ENCODE results near the gene EPHA6. TPM values are rescaled to one million over a fixed set of nuclear protein-coding genes. Genes with fewer than 3 reads are reported as not detected.

The EPHA6 gene
- total RNA-seq, 1 donor from 2014 or later = not detected

DNA sequence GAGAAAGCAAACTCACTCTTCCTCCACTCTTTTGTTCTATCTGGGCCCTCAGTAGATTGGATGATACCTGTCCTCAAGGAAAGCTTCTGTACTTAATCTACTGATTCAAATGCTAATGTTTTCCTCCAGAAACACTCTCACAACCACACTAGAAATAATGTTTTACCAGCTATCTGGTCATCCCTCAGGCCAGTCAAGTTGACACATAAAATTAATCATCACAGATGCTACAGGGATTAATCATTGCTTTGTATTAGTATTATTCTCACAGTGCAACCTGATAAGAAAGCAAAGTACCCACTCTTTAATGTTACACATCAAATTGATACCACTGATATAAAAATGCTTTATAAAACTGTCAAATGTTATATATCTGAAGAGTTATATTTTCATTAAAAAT lies 897.3 kb downstream of the EPHA6 start:
- Histone ChIP-seq H3K4me1 (no peaks in the 10 kb centered on the region), H3K36me3 (no peaks in the 10 kb centered on the region), H3K4me3 (no peak overlapping the region), H3K27ac (no peak overlapping the region), H3K27me3 (no peaks in the 10 kb centered on the region), H3K9me3 (no peaks in the 10 kb centered on the region)
- no peak for DNase-seq (ENCODE audit: low spot score in 2 of 2)
- TF ChIP-seq, protein P1, sequence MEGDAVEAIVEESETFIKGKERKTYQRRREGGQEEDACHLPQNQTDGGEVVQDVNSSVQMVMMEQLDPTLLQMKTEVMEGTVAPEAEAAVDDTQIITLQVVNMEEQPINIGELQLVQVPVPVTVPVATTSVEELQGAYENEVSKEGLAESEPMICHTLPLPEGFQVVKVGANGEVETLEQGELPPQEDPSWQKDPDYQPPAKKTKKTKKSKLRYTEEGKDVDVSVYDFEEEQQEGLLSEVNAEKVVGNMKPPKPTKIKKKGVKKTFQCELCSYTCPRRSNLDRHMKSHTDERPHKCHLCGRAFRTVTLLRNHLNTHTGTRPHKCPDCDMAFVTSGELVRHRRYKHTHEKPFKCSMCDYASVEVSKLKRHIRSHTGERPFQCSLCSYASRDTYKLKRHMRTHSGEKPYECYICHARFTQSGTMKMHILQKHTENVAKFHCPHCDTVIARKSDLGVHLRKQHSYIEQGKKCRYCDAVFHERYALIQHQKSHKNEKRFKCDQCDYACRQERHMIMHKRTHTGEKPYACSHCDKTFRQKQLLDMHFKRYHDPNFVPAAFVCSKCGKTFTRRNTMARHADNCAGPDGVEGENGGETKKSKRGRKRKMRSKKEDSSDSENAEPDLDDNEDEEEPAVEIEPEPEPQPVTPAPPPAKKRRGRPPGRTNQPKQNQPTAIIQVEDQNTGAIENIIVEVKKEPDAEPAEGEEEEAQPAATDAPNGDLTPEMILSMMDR (IDR thresholded peaks at IDR 0.05) = no peak
- intact Hi-C loops (cut with DNase I) = no loop called here

DNA sequence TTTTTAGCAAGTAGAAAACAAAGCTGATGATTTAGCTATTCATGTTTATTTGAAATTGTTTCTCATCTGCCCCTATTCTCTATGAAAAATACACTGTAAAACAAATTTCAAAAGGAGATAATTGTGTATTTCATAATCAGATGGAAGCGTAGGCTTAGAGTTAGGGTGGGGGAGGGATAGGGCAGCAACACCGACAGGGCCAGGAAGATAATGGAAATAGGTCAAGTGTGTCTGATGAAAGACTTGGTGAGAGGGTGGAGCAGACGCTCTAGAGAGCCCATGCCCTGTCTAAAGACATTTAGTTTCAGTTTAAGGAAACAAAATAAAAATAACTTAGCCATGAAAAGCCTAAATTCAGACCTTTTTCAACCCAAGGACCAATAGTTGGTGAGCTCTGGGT lies 898.5 kb downstream of the EPHA6 start:
- Histone ChIP-seq H3K9me3 (no peaks in the 10 kb centered on the region), H3K27me3 (no peaks in the 10 kb centered on the region), H3K4me3 (no peak overlapping the region), H3K36me3 (no peaks in the 10 kb centered on the region), H3K4me1 (no peaks in the 10 kb centered on the region), H3K27ac (no peak overlapping the region)
- intact Hi-C loops (cut with DNase I) = no loop called here
- no peak for DNase-seq (ENCODE audit: low spot score in 2 of 2)
- TF ChIP-seq, protein P1 (IDR thresholded peaks at IDR 0.05) = no peak

DNA sequence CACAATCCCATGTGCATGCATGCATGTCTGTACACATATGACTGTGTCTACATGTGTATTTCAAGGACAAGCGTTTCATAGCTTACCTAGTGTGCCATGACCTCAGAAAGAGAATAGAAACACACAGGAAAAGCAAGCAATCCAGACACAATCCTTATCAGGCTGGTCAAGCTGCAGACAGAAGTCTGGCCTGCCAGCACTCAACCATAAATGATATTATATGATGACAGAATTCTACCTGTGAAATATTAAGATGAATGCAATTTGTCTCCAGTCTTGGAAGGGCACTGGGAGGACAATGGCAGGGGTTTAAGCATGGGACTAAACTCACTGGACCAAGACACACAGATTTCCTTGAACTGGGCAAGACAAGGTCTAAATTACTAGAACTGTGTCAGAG lies 899.2 kb downstream of the EPHA6 start:
- TF ChIP-seq, protein P1 (IDR thresholded peaks at IDR 0.05) = no peak
- intact Hi-C loops (cut with DNase I) = no loop called here
- no peak for DNase-seq (ENCODE audit: low spot score in 2 of 2)
- Histone ChIP-seq H3K36me3 (no peaks in the 10 kb centered on the region), H3K4me3 (no peak overlapping the region), H3K4me1 (no peaks in the 10 kb centered on the region), H3K9me3 (no peaks in the 10 kb centered on the region), H3K27me3 (no peaks in the 10 kb centered on the region), H3K27ac (no peak overlapping the region)

DNA sequence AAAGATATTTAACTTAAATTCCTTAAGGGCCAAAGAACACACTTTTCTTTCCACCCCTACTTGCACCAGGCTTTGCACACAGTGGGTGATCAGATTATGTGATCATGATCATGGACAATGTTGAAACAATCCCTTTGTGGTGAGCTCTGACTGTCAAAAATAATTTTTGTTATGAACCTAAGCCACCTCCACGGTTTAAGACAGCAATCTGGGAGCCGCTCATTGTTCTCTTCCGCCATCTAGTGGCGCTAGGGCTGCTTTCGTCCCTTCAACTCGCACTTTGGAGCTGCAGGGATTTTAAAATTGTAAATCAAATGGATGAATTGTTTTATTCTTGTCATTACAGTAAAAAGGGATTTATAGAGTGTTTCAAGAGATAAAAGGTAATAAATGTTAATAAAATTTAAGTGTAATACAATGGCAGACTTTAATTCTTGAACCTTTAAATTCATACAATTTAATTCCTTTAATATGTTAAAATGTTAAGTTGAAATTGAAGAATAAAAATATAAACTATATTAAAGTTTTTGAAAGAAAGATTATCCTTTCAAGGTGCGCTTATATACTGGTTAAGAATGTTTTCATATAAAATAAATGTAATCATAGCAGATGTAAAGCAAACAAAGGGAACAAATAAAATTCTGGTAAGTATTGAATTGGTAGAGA lies 904.9 kb downstream of the EPHA6 start:
- TF ChIP-seq, protein P1 (IDR thresholded peaks at IDR 0.05) = peak; percentile 31 to 93 (median 93)
- Histone ChIP-seq H3K27me3 (no peaks in the 10 kb centered on the region), H3K27ac (no peak overlapping the region), H3K36me3 (no peaks in the 10 kb centered on the region), H3K4me1 (no peaks in the 10 kb centered on the region), H3K4me3 (no peak overlapping the region), H3K9me3 (no peaks in the 10 kb centered on the region)
- intact Hi-C loops (cut with DNase I) = no loop called here
- DNase-seq (ENCODE audit: low spot score in 2 of 2) = peak in 1 of 2 donors; percentile 67

DNA sequence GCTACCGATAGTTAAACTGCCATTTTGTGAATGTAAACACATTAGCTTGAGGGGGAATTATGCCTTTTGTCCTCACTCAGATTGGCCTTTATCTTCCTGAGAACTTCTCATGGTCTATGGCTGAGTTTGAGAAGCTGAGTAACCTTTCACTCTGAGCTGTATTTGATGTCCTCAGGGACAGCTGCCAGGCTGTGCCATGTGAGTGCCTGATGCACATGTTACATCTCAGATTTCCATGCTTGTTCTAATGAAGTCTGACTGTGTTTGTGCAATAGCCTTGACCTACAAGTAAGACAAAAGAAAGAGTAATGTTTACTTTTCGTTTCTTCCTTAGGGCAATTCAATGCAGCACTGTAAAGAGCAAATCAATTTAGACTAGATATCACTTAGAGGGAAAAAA lies 906.0 kb downstream of the EPHA6 start:
- intact Hi-C loops (cut with DNase I) = no loop called here
- no peaks in the 10 kb centered on the region for H3K36me3 ChIP-seq
- H3K4me3 ChIP-seq = no peak overlapping the region
- H3K4me1 ChIP-seq = no peaks in the 10 kb centered on the region
- H3K27me3 ChIP-seq = no peaks in the 10 kb centered on the region
- H3K27ac ChIP-seq = no peak overlapping the region
- TF ChIP-seq, protein P1 (IDR thresholded peaks at IDR 0.05) = no peak
- H3K9me3 ChIP-seq = no peaks in the 10 kb centered on the region
- DNase-seq (ENCODE audit: low spot score in 2 of 2) = no peak

DNA sequence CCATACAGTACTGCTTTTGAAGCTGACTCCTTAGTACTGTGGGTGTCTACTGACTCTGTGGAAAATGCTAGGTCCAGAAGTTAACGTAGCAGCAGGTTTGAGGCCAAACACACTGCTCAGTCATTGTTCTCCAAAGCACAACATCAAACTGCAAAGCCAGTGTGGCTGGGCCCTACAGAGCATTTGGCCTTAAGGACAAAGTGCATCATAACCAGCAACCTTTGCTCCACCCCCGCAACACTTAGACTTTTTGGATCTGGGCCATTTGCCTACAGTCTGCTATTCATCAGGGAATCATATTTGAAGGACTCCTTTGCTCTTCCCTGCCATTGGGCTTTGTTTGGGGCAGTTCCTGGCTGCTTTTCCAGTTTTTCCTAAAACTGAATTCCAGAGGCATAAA lies 907.1 kb downstream of the EPHA6 start:
- Histone ChIP-seq H3K27ac (no peak overlapping the region), H3K27me3 (no peaks in the 10 kb centered on the region), H3K4me3 (no peak overlapping the region), H3K4me1 (no peaks in the 10 kb centered on the region), H3K9me3 (no peaks in the 10 kb centered on the region), H3K36me3 (no peaks in the 10 kb centered on the region)
- TF ChIP-seq, protein P1 (IDR thresholded peaks at IDR 0.05) = no peak
- DNase-seq (ENCODE audit: low spot score in 2 of 2) = no peak
- intact Hi-C loops (cut with DNase I) = no loop called here
